ENCODE results near the gene TGFBR3. TPM values are rescaled to one million over a fixed set of nuclear protein-coding genes. Genes with fewer than 3 reads are reported as not detected.
A peak's percentile ranks its signal among the peaks of the same experiment; 100 is the strongest.

Gene TGFBR3
- total RNA-seq, 1 experiment from 2014 or later, result 2.4 TPM

- Mint-ChIP-seq H3K9me3 (no peaks in the 10 kb centered on the region), H3K4me1 (peaks cover 19 to 23% of the 10 kb centered on the region in 2 experiments), H3K27ac (peak overlapping the region in 2 of 3 experiments; percentile 3 to 20; a peak in 2 of 7 replicates), H3K27me3 (ENCODE audit: low read depth) (no peaks in the 10 kb centered on the region; the same call in 1 of the 2 replicates), H3K36me3 (ENCODE audit: insufficient read depth in 1 of 3, low read depth in 3 of 3) (no peaks in the 10 kb centered on the region; a peak in 1 of 7 replicates), H3K4me3 (no peak overlapping the region)
- Histone ChIP-seq H4K91ac (ENCODE audit: insufficient read length, low read depth, low read length) (no peak overlapping the region), H3K4ac (ENCODE audit: low read depth, low read length) (no peak overlapping the region), H2AFZ (ENCODE audit: low read length) (no peak overlapping the region), H3K23me2 (ENCODE audit: insufficient read length, low read depth, low read length, poor library complexity, severe bottlenecking) (no peaks in the 10 kb centered on the region), H3K23ac (ENCODE audit: insufficient read length, low read depth, low read length) (no peak overlapping the region), H2BK15ac (ENCODE audit: low read depth, low read length) (no peak overlapping the region), H3K27me3 (ENCODE audit: insufficient read depth, low read length) (no peaks in the 10 kb centered on the region), H3K14ac (ENCODE audit: insufficient read depth, low read length) (no peak overlapping the region), H2BK12ac (ENCODE audit: insufficient read length, low read depth, low read length) (no peak overlapping the region), H3K9me3 (ENCODE audit: control insufficient read depth, low read depth, low read length) (no peaks in the 10 kb centered on the region), H2BK5ac (ENCODE audit: insufficient read length, low read length) (no peak overlapping the region), H4K20me1 (ENCODE audit: control insufficient read depth, insufficient read depth, insufficient read length) (no peaks in the 10 kb centered on the region), H4K5ac (ENCODE audit: insufficient read length, low read depth, low read length) (no peak overlapping the region), H3K56ac (ENCODE audit: insufficient read length, low read depth, low read length) (no peak overlapping the region), H3K79me2 (ENCODE audit: insufficient read depth, low read length) (no peaks in the 10 kb centered on the region), H4K8ac (replicated peaks; ENCODE audit: insufficient read length, low read depth, low read length) (no peak overlapping the region), H3K27ac (ENCODE audit: insufficient read length, low read depth, low read length) (no peak overlapping the region), H3K79me1 (ENCODE audit: insufficient read depth, low read depth, low read length, poor library complexity, severe bottlenecking) (no peaks in the 10 kb centered on the region), H3K4me1 (ENCODE audit: insufficient read depth, low read length) (no peaks in the 10 kb centered on the region; the same call in 1 of the 2 replicates), H3T11ph (ENCODE audit: low read length) (no peak overlapping the region), H3K9ac (ENCODE audit: extremely low read depth, insufficient read length, low read length) (no peak overlapping the region), H2BK20ac (ENCODE audit: low read depth, low read length, poor library complexity, severe bottlenecking) (no peak overlapping the region), H3K18ac (ENCODE audit: insufficient read length, low read depth, low read length) (no peak overlapping the region), H2BK120ac (ENCODE audit: low read depth, low read length, poor library complexity, severe bottlenecking) (no peak overlapping the region), H3K4me2 (ENCODE audit: insufficient read depth, insufficient read length, low read length) (no peak overlapping the region), H2AK5ac (ENCODE audit: insufficient read length, low read length) (no peak overlapping the region)
- no CpG with 5 or more reads among the region's 13 CpGs for WGBS (ENCODE audit: extremely low coverage, insufficient read length, low lambda C conversion rate)
- no peak for TF ChIP-seq CTCF (conservative IDR thresholded peaks at IDR 0.05)
- no peak for DNase-seq
Measured at GRCh38 chr1:91804546-91805023, 81.4 kb downstream of the TGFBR3 start.
